Pulmonary artery endothelial cell (primary cell): ENCODE measurements around the gene DIO1. TPM values are rescaled to one million over a fixed set of nuclear protein-coding genes. Genes with fewer than 3 reads are reported as not detected.
A peak's percentile ranks its signal among the peaks of the same experiment; 100 is the strongest.
"Not testable (repeated sequence)": the region's sequence is repeated elsewhere in the genome, so short reads cannot be mapped to it uniquely, and the experiment has no call there.

ENCODE experiments used
- DNase-seq: peaks from one replicate; pipeline ENCODE4 v3.0.0-alpha.2; 2011; ENCODE audit warnings: low read depth, low spot score
- total RNA-seq: library from RNA; depleted of rRNA; stranded (reverse); fragments of >200 nt; gene quantifications from 2 replicates; pipeline ENCODE4 v1.2.3, GENCODE V29; 2014

The DIO1 gene
- total RNA-seq, result not detected in 2 replicates

- no peak for DNase-seq
Observed at GRCh38 chr1:53893999-53894636, at the start of gene DIO1. Gene DIO1 (plus strand): TSS chr1:53894187. CDS start chr1:53894211, 24 bp downstream.

- no peak for DNase-seq
Observed at GRCh38 chr1:53847980-53848379, 46.0 kb upstream of the DIO1 start.

GRCh38 chr1:53850082-53850673 is 43.8 kb upstream of the DIO1 start:
- DNase-seq, result no peak

GRCh38 chr1:53851571-53852285 is 42.3 kb upstream of the DIO1 start:
- DNase-seq, result no peak

GRCh38 chr1:53860967-53861411 is 33.0 kb upstream of the DIO1 start:
- DNase-seq, result peak; percentile 15

GRCh38 chr1:53862507-53862906 is 31.5 kb upstream of the DIO1 start:
- no peak for DNase-seq

- no peak for DNase-seq
Observed at GRCh38 chr1:53868565-53868964, 25.4 kb upstream of the DIO1 start.

- DNase-seq, result no peak
Observed at GRCh38 chr1:53869454-53870117, 24.4 kb upstream of the DIO1 start.

- no peak for DNase-seq
Observed at GRCh38 chr1:53871221-53871620, 22.8 kb upstream of the DIO1 start.

GRCh38 chr1:53871773-53872484 is 22.1 kb upstream of the DIO1 start:
- DNase-seq, result no peak

GRCh38 chr1:53875150-53875549 is 18.8 kb upstream of the DIO1 start:
- DNase-seq, result not testable (repeated sequence)

- DNase-seq, result peak; percentile 7
Observed at GRCh38 chr1:53878492-53879105, 15.4 kb upstream of the DIO1 start.

GRCh38 chr1:53881853-53882252 is 12.1 kb upstream of the DIO1 start:
- not testable (repeated sequence) for DNase-seq

GRCh38 chr1:53883600-53883999 is 10.4 kb upstream of the DIO1 start:
- not testable (repeated sequence) for DNase-seq

- DNase-seq, result no peak
Observed at GRCh38 chr1:53888681-53889080, 5.3 kb upstream of the DIO1 start.

GRCh38 chr1:53889304-53890298 is 4.4 kb upstream of the DIO1 start, which contains the start of gene YIPF1:
Gene YIPF1 (minus strand): TSS chr1:53889797. CDS start chr1:53888937, 860 bp downstream.
- DNase-seq, result peak; percentile 56

GRCh38 chr1:53890522-53890941 is 3.5 kb upstream of the DIO1 start:
- DNase-seq, result no peak

- no peak for DNase-seq
Observed at GRCh38 chr1:53891018-53891417, 3.0 kb upstream of the DIO1 start.

- no peak for DNase-seq
Observed at GRCh38 chr1:53891678-53892077, 2.3 kb upstream of the DIO1 start.

- no peak for DNase-seq
Observed at GRCh38 chr1:53892911-53893310, 1.1 kb upstream of the DIO1 start.
